HPDE6-E6E7 (cell line): ENCODE results near the gene AIG1.
A peak's percentile ranks its signal among the peaks of the same experiment; 100 is the strongest.
"Not testable (repeated sequence)": the region's sequence is repeated elsewhere in the genome, so short reads cannot be mapped to it uniquely, and the experiment has no call there.

Experiments used
- DNase-seq: peaks from one replicate; pipeline ENCODE4 v3.0.0; 2011; ENCODE audit warnings: missing footprints; ENCODE audit errors: extremely low spot score

Gene AIG1

GRCh38 chr6:143058987-143059386 lies 1.7 kb upstream of the AIG1 start:
- DNase-seq: no peak

- peak; percentile 81 for DNase-seq
These were observed 881 bp upstream of the AIG1 start for GRCh38 chr6:143059663-143060353.

- DNase-seq: peak; percentile 52
These were observed 309 bp upstream of the AIG1 start for GRCh38 chr6:143060354-143060805.

GRCh38 chr6:143061597-143062385 lies 1.1 kb downstream of the AIG1 start:
- no peak for DNase-seq

GRCh38 chr6:143062551-143062950 lies 1.9 kb downstream of the AIG1 start:
- DNase-seq: no peak

- DNase-seq: no peak
These were observed 2.9 kb downstream of the AIG1 start for GRCh38 chr6:143063631-143064030.

- no peak for DNase-seq
These were observed 3.6 kb downstream of the AIG1 start for GRCh38 chr6:143064271-143064670.

- no peak for DNase-seq
These were observed 4.4 kb downstream of the AIG1 start for GRCh38 chr6:143064951-143065683.

GRCh38 chr6:143068001-143068400 lies 7.3 kb downstream of the AIG1 start:
- no peak for DNase-seq

- DNase-seq: no peak
These were observed 13.4 kb downstream of the AIG1 start for GRCh38 chr6:143074101-143074500.

- DNase-seq: no peak
These were observed 14.1 kb downstream of the AIG1 start for GRCh38 chr6:143074670-143075318.

GRCh38 chr6:143078468-143079324 lies 18.0 kb downstream of the AIG1 start:
- no peak for DNase-seq

GRCh38 chr6:143079325-143079640 lies 18.6 kb downstream of the AIG1 start:
- no peak for DNase-seq

- DNase-seq: not testable (repeated sequence)
These were observed 21.6 kb downstream of the AIG1 start for GRCh38 chr6:143082274-143082673.

- not testable (repeated sequence) for DNase-seq
These were observed 23.3 kb downstream of the AIG1 start for GRCh38 chr6:143084019-143084418.

- not testable (repeated sequence) for DNase-seq
These were observed 26.6 kb downstream of the AIG1 start for GRCh38 chr6:143087335-143087734.

GRCh38 chr6:143087856-143088255 lies 27.2 kb downstream of the AIG1 start:
- DNase-seq: no peak

- DNase-seq: no peak
These were observed 29.8 kb downstream of the AIG1 start for GRCh38 chr6:143090314-143091044.

GRCh38 chr6:143092768-143093167 lies 32.1 kb downstream of the AIG1 start:
- DNase-seq: no peak

- DNase-seq: no peak
These were observed 32.6 kb downstream of the AIG1 start for GRCh38 chr6:143093290-143093689.
